ENCODE data around the gene KATNAL2.

KATNAL2 gene

GRCh38 chr18:46917108-46917802 lies at the start of gene KATNAL2, which contains the start of gene PIAS2:
KATNAL2 (plus strand) TSS chr18:46917602; CDS start chr18:46946873, 29,271 bp downstream.
PIAS2 (minus strand) TSS chr18:46917507; CDS start chr18:46917345, 162 bp downstream.
- DNase-seq = peak; percentile 58 to 68

DNA sequence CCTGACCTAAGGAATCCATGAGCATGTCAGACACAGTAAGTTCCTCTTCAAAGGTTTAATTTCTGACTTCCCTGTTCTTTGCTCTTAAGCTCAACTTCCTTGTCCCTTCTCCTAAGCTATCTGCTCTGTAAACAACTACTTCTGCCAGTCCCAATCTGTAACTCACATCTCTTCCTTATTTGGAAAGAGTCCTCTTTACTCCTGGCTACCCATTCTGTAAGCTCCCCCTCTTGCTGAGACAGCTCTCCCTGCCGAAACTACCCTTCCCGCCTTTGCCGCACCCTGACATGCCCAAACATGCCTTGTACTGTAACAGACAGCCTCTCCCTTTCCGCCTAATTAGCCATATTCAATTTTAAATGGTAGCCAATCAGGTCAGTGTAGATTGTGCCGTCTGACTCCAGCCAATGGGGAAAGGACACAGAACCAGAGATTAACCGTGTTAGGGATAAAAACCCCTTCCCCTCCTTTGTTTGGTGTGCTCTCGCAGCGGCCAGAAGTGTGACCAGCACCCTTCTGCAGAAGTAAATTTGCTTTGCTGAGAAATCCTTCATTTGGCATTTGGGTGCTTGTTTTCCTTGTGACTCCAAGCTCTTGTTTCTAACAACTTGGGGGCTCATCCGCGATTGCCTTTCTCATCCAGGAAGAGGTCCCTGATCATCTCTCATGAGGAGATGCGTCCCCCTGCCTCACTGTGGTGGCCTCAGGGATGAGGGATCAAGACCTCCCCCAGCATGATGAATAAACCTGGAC lies 49.1 kb upstream of the KATNAL2 start:
- no peak for DNase-seq

GRCh38 chr18:46877329-46877987 lies 39.9 kb upstream of the KATNAL2 start:
- no peak for DNase-seq

GRCh38 chr18:46883180-46883579 lies 34.2 kb upstream of the KATNAL2 start:
- DNase-seq = no peak

DNA sequence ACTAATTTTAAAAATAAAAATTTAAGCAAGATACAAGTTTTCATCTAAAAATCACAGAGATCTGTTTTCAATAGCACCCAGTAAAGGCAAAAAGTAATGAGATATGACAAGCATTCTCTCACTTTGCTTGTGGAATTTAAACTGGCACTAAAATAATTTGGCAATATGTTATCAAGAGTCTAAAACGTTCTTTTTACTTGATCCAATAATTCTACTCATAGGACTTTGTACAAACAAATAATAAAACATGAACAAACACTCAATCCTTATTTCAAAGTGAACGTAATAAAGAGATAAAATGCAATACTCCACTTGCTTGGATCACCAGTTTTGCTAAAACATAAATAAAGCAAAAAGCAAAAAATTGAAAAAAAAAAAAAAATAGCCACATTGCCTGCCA lies 30.5 kb upstream of the KATNAL2 start:
- no peak for DNase-seq

- DNase-seq = no peak
These were observed 28.4 kb upstream of the KATNAL2 start for GRCh38 chr18:46888965-46889364.

- DNase-seq = no peak
These were observed 25.6 kb upstream of the KATNAL2 start for GRCh38 chr18:46891742-46892214.

- DNase-seq = no peak
These were observed 24.6 kb upstream of the KATNAL2 start for GRCh38 chr18:46892842-46893241.

DNA sequence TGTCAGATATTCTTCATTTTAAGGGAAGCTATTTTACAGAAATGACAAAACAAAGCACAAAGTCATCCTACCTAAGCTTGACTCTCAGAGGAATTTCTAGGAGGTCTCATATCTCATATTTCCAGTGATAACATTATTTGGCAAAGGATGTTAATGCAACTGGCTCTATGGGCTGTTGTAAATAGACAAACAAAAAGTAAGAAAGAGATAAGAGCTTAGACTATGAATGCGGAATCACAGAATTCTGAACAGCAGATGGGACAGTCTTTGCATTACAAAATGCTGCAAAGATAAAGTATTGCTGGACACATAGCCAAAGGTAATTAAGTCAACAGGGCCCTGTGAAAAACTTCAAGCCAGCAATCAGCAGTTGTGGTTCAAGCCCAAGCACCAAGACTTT lies 24.0 kb upstream of the KATNAL2 start:
- DNase-seq = no peak

- DNase-seq = no peak
These were observed 23.3 kb upstream of the KATNAL2 start for GRCh38 chr18:46894124-46894523.

GRCh38 chr18:46899274-46899948 lies 18.0 kb upstream of the KATNAL2 start:
- no peak for DNase-seq

- DNase-seq = no peak
These were observed 14.0 kb upstream of the KATNAL2 start for GRCh38 chr18:46903406-46903805.

GRCh38 chr18:46909497-46909896 lies 7.9 kb upstream of the KATNAL2 start:
- DNase-seq = no peak

- DNase-seq = no peak
These were observed 6.5 kb upstream of the KATNAL2 start for GRCh38 chr18:46910856-46911255.

DNA sequence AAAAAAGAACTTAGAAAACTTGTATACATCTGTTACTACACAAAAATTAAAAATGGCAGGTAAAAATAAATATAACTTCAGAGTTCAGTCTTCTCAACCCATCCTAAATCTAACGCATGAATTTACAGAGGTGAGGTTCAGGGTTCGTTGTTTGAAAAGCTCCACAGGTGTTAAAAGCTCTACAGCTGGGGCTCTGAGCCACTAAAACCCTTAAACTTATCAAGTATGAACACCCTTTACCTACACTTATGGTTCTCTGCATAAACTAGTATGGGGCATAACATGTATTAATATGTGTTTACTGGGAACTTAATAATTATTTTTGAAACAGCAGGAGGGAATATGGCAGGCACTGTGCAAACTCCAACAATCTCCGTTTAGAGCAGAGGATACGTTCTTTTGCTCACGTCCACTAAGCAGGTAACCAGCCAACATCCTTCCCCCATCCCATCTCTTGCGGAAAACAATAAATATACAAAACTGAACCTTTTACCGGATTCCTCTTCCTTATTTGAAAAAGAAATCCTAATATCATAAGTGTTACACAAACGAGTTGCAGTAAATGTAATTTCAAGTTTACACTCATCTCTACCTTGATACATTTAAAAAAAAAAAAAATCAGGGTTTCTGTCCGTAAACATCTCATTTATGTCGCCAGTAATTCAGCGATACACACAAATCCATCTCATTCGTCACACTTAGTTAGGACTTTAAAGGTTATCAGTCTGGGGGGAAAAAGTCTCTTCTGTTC lies 1.4 kb upstream of the KATNAL2 start:
- no peak for DNase-seq

DNA sequence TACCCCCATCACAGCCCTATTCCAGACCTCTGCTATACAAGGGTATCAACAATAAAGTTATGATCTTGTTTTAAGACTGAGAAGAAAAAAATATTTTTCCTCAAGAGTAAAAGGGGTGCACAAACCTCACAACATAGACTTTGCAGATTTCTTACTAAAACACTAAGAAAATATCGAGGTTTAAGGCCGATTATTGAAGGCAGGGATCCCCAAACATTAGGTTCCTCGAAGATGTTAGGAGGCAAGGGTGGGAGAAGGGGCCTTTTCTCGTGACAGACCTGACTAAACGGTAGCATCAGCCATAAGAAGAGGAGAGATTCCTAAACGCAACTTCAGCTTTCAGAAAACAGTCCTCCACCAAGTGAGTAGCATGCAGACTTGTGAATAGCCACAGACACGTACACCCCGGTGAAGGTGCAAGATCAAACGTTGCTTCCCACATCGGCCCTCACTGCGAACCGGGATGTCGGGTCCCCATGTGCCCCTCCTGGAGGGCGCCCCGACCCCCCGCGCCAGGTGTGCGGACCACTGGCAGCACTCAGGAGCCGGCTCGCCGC lies 773 bp upstream of the KATNAL2 start:
- peak in 1 of 2 donors; percentile 11 for DNase-seq

GRCh38 chr18:46917803-46918600 lies 600 bp downstream of the KATNAL2 start:
- no peak for DNase-seq

- no peak for DNase-seq
These were observed 2.7 kb downstream of the KATNAL2 start for GRCh38 chr18:46920067-46920466.

GRCh38 chr18:46920653-46921052 lies 3.3 kb downstream of the KATNAL2 start:
- DNase-seq = no peak

DNA sequence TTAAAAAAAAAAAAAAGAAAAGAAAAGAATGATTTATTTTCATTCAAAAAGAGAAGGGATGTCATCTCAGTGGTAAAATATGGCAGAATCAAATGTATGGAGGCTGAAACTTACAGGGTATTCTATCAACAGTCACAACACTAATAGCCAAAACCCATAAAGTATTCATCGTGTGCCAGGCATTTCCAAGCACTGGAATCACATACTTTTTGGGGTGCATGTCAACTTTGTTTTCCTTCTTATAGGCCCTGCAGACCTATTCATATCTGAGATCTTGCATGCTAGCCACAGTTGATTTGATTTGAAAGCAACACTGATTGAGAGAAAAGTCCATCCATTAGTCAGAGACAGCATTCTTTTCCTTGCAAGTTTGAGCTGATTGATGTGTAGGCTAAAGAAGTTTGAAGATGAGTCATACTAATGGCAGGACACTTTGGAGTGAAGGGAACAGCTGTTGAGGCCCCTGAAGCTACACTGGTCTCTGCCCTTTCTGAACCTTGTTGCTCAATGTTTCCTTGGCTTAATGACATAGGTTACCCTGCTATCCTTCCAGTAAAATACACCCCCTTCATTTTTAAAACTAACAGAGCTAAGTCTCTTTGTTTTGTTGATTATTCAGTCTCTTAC lies 22.0 kb downstream of the KATNAL2 start:
- no peak for DNase-seq

Data from stimulated activated CD4-positive, alpha-beta T cell treated with anti-CD3 and anti-CD28 coated beads, Interleukin-2, amount 100 ng/mL, for 48 hours (primary cell).